ENCODE data around the gene SBF2. TPM values are rescaled to one million over a fixed set of nuclear protein-coding genes. Genes with fewer than 3 reads are reported as not detected.

SBF2 gene
- total RNA-seq, 2 experiments from 2014 or later = 14.2 to 15.2 TPM

DNA sequence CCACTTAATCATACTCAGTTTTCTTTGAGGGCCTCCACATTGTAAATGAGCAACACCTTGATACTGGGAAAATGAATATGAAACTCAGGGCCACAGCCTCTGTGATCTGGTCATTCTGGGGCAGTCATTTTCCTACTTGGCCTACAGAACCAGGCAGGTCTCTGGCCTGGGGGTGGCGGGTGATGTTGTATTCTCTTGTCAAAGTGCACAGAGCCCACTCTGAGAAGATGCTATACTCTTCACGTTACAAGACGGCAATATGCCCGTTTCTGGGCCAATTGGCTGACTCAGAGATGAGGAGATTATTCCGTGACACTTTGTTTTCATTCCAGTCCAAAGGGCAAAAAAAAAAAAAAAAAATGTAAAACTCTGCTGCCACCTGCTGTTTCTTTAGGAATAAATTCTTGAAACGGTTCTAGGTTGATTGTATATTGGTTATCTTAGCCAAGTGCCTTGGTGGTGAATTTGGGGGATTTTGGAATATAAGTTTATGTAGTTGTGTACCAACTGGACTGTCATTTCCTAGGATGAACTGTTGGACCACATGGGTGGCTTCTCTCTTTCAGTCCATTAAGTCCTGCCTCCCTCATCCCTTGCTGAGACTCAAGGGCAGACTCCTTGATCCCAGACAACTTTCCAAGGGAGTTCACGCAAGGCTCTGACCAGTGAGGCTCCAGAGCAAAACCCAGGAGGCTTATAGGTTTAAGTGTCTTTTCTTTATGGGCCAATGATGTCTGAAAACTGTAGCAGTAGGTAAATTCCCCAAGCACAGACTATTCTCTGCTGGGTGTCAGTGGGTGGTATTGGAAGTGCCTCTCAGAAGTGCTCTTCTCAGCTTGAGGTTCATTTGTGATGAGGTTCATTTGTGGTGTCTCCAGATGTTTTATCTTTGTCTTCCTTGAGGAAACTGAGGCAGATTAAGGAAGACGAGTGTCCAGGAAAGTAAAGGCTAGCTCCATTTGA is 29.1 kb upstream of the SBF2 start:
- TF ChIP-seq, protein P1, sequence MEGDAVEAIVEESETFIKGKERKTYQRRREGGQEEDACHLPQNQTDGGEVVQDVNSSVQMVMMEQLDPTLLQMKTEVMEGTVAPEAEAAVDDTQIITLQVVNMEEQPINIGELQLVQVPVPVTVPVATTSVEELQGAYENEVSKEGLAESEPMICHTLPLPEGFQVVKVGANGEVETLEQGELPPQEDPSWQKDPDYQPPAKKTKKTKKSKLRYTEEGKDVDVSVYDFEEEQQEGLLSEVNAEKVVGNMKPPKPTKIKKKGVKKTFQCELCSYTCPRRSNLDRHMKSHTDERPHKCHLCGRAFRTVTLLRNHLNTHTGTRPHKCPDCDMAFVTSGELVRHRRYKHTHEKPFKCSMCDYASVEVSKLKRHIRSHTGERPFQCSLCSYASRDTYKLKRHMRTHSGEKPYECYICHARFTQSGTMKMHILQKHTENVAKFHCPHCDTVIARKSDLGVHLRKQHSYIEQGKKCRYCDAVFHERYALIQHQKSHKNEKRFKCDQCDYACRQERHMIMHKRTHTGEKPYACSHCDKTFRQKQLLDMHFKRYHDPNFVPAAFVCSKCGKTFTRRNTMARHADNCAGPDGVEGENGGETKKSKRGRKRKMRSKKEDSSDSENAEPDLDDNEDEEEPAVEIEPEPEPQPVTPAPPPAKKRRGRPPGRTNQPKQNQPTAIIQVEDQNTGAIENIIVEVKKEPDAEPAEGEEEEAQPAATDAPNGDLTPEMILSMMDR (IDR thresholded peaks at IDR 0.05) = peak; percentile 80
- H3K27me3 ChIP-seq (ENCODE audit: control insufficient read depth in 1 of 2, insufficient read depth in 2 of 2, low read length in 2 of 2) = no peaks in the 10 kb centered on the region
- H3K36me3 ChIP-seq (ENCODE audit: insufficient read depth, low read length) = no peaks in the 10 kb centered on the region
- POLR2A ChIA-PET = no interaction called here
- Mint-ChIP-seq H3K27ac (no peak overlapping the region), H3K4me1 (ENCODE audit: low read depth) (no peaks in the 10 kb centered on the region), H3K9me3 (no peaks in the 10 kb centered on the region), H3K4me3 (no peak overlapping the region), H3K27me3 (peaks cover 4% of the 10 kb centered on the region), H3K36me3 (ENCODE audit: low read depth) (no peaks in the 10 kb centered on the region)
- DNase-seq (peak in 6 of 14 experiments; percentile 23 to 78 (median 47)), ATAC-seq (ENCODE audit: poor library complexity) (peak; percentile 91)
- CTCF ChIA-PET = interaction anchor here (1.0 to 1.6 kb wide), 4 partner anchors 15 to 116 kb away, joined by 3 to 6 read pairs (median 4); no protein-coding TSS in a partner anchor
- H3K9me3 ChIP-seq (ENCODE audit: control insufficient read depth in 1 of 2, insufficient read depth in 1 of 2, low read length in 2 of 2) = no peaks in the 10 kb centered on the region
- intact Hi-C loops (cut with DNase I, micrococcal nuclease) = loop anchor here (1.0 to 10.0 kb wide), 7 partner anchors 115 to 788 kb away; no protein-coding TSS in a partner anchor
- no peak overlapping the region for H3K4me3 ChIP-seq (ENCODE audit: low read length)
- H3K27ac ChIP-seq (ENCODE audit: low read depth in 1 of 2, low read length in 2 of 2) = no peak overlapping the region
- peaks cover 3% of the 10 kb centered on the region for H3K4me1 ChIP-seq (ENCODE audit: insufficient read depth, low read length)

DNA sequence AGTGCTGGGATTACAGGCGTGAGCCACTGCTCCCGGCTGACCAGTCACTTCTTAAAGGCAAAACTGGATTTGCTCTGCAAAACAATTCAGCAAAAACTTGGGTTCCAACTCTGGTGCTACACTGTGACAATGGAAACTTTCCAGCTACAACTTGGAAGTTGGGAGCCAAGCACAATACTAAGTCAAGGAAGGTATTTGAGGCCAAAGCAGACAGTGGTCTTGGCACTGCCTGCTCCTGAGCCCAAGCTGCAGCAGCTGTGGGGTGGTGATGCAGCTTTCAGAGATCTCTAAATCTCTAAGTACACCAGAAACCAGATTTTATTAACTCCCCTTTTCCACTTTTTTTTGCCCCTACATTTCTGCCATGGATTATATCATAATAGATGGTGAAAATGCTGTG is 28.4 kb upstream of the SBF2 start:
- no peak overlapping the region for H3K4me3 ChIP-seq (ENCODE audit: low read length)
- no peaks in the 10 kb centered on the region for H3K36me3 Mint-ChIP-seq (ENCODE audit: low read depth)
- ChIA-PET CTCF (interaction anchor here (1.1 kb wide), 1 partner anchor 14 kb away, joined by 3 read pairs; no protein-coding TSS in a partner anchor), POLR2A (interaction anchor here (1.4 kb wide), 1 partner anchor 19 kb away, joined by 4 read pairs; no protein-coding TSS in a partner anchor)
- H3K27ac Mint-ChIP-seq = no peak overlapping the region
- H3K27me3 Mint-ChIP-seq = peaks cover 4% of the 10 kb centered on the region
- ATAC-seq (ENCODE audit: poor library complexity) (no peak), DNase-seq (no peak)
- H3K4me1 Mint-ChIP-seq (ENCODE audit: low read depth) = no peaks in the 10 kb centered on the region
- no peaks in the 10 kb centered on the region for H3K27me3 ChIP-seq (ENCODE audit: control insufficient read depth in 1 of 2, insufficient read depth in 2 of 2, low read length in 2 of 2)
- no peaks in the 10 kb centered on the region for H3K9me3 Mint-ChIP-seq
- H3K4me3 Mint-ChIP-seq = no peak overlapping the region
- intact Hi-C loops (cut with DNase I, micrococcal nuclease) = loop anchor here (2.0 to 10.0 kb wide), 4 partner anchors 115 to 788 kb away; no protein-coding TSS in a partner anchor
- peaks cover 3% of the 10 kb centered on the region for H3K4me1 ChIP-seq (ENCODE audit: insufficient read depth, low read length)
- H3K36me3 ChIP-seq (ENCODE audit: insufficient read depth, low read length) = no peaks in the 10 kb centered on the region
- H3K9me3 ChIP-seq (ENCODE audit: control insufficient read depth in 1 of 2, insufficient read depth in 1 of 2, low read length in 2 of 2) = no peaks in the 10 kb centered on the region
- no peak overlapping the region for H3K27ac ChIP-seq (ENCODE audit: low read depth in 1 of 2, low read length in 2 of 2)
- TF ChIP-seq, protein P1 (IDR thresholded peaks at IDR 0.05) = no peak

DNA sequence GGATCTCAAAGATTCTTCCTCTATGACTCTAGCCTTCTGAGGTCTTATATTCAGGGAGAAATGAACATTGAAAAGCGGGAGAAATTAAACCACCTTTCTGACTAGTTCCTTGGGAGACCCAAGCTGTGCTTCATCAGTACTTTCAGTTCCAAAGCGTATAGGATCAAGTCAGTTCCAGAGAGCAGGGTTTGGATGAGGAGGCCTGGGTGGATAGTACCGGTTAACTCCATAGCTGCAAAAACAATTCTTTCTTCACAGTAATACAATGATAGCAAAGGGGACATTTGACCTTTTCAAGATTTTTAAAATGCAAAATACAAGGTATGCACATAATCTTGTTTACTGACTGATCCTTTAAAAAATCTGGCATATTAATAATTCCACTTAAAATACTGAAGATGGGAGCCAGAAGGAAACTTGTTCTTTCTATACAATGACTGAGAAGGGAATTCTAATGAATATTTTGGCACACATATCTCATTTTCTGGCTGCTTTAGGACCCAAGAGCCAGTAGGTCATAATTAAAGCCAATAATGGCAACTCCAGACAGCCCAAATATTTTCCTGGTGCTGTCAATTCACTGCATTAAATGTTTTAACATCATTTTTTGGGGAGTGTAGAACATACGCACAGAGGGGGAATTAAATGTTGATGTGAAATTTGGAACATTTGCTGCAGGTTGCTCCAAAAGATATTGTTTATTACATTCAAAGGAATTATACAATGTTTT is 26.9 kb upstream of the SBF2 start:
- DNase-seq = no peak
- Mint-ChIP-seq H3K4me3 (no peak overlapping the region), H3K27ac (no peak overlapping the region), H3K27me3 (peaks cover 10% of the 10 kb centered on the region), H3K4me1 (ENCODE audit: low read depth) (no peaks in the 10 kb centered on the region), H3K9me3 (no peaks in the 10 kb centered on the region), H3K36me3 (ENCODE audit: low read depth) (no peaks in the 10 kb centered on the region)
- TF ChIP-seq, protein P1 (IDR thresholded peaks at IDR 0.05) = no peak
- no peak overlapping the region for H3K27ac ChIP-seq (ENCODE audit: low read depth in 1 of 2, low read length in 2 of 2)
- peaks cover 3% of the 10 kb centered on the region for H3K4me1 ChIP-seq (ENCODE audit: insufficient read depth, low read length)
- no peak overlapping the region for H3K4me3 ChIP-seq (ENCODE audit: low read length)
- POLR2A ChIA-PET = interaction anchor here (1.4 kb wide), 1 partner anchor 18 kb away, joined by 4 read pairs; no protein-coding TSS in a partner anchor
- H3K36me3 ChIP-seq (ENCODE audit: insufficient read depth, low read length) = no peaks in the 10 kb centered on the region
- no peaks in the 10 kb centered on the region for H3K9me3 ChIP-seq (ENCODE audit: control insufficient read depth in 1 of 2, insufficient read depth in 1 of 2, low read length in 2 of 2)
- intact Hi-C loops (cut with DNase I, micrococcal nuclease) = loop anchor here (5.0 to 10.0 kb wide), 2 partner anchors 114 to 346 kb away; no protein-coding TSS in a partner anchor
- CTCF ChIA-PET = no interaction called here
- ATAC-seq (ENCODE audit: poor library complexity) = no peak
- H3K27me3 ChIP-seq (ENCODE audit: control insufficient read depth in 1 of 2, insufficient read depth in 2 of 2, low read length in 2 of 2) = no peaks in the 10 kb centered on the region
